Activated B cell treated with CpG ODN at 0.5 μM for 24 hours (primary cell): ENCODE results near the gene NRXN3. TPM values are rescaled to one million over a fixed set of nuclear protein-coding genes. Genes with fewer than 3 reads are reported as not detected.

Source experiments
- ATAC-seq: fragments of 200-7000 bp; cut with Tn5 transposase; one replicate; pipeline ENCODE4 v1.10.0; 2021; ENCODE audit warnings: low read depth, mild to moderate bottlenecking, moderate library complexity
- CTCF ChIA-PET: fragments of 350-600 bp; sonication (Branson Sonifier 250); formaldehyde crosslinking; loops from one replicate; lab custom pipeline; 2021; ENCODE audit warnings: antibody characterized with exemption; lab: Charles Lee
- POLR2A ChIA-PET: fragments of 350-600 bp; sonication (Branson Sonifier 250); formaldehyde crosslinking; loops from one replicate; lab custom pipeline; 2021; ENCODE audit warnings: antibody characterized with exemption; lab: Charles Lee
- DNase-seq: peaks from one replicate; pipeline ENCODE4 v3.0.0; 2022
- H3K27ac Mint-ChIP-seq: one replicate; pipeline ENCODE4 v1.8.0; 2020; ENCODE audit warnings: mixed read lengths
- H3K27me3 Mint-ChIP-seq: one replicate; pipeline ENCODE4 v1.8.0; 2021; ENCODE audit warnings: mixed read lengths
- H3K36me3 Mint-ChIP-seq: one replicate; pipeline ENCODE4 v1.8.0; 2021; ENCODE audit warnings: low read depth, mixed read lengths
- H3K4me1 Mint-ChIP-seq: one replicate; pipeline ENCODE4 v1.8.0; 2021; ENCODE audit warnings: mixed read lengths
- H3K4me3 Mint-ChIP-seq: one replicate; pipeline ENCODE4 v1.8.0; 2020; ENCODE audit warnings: mild to moderate bottlenecking, mixed read lengths
- H3K9me3 Mint-ChIP-seq: one replicate; pipeline ENCODE4 v1.8.0; 2020; ENCODE audit warnings: mixed read lengths
- intact Hi-C: fragments of 100-400 bp; cut with micrococcal nuclease; formaldehyde crosslinking; loops from one replicate; pipeline ENCODE4 v1.15.1; 2024
- total RNA-seq: library from RNA; stranded (reverse); gene quantifications from 2 replicates; pipeline ENCODE4 v1.2.3, GENCODE V29; 2022
- TF ChIP-seq, protein P1 (sequence below): fragments of 200-600 bp; IDR thresholded peaks from one replicate; pipeline ENCODE4 v1.8.0; 2022; ENCODE audit warnings: antibody characterized with exemption, mild to moderate bottlenecking

Gene NRXN3
- total RNA-seq, 1 donor from 2014 or later = not detected

DNA sequence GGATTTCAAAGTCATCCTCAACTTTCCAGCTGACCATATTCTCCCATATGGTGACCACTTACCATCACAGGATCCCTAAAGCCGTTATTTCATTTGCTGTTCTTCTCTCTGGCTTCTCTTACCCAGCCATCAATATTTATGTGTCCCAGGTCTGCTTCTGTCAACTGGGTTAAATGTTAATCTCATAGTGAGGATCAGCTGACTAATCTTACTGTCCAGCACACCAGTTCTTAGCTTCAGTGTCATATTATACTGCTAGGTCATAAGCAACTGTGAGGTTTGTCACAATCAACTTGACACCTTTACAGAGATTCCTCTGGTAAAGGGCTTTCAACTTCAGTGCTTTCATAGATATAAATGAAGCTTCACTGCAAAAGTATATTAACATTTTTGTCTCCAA, 1746.7 kb downstream of the NRXN3 start:
- intact Hi-C loops = no loop called here
- TF ChIP-seq, protein P1, sequence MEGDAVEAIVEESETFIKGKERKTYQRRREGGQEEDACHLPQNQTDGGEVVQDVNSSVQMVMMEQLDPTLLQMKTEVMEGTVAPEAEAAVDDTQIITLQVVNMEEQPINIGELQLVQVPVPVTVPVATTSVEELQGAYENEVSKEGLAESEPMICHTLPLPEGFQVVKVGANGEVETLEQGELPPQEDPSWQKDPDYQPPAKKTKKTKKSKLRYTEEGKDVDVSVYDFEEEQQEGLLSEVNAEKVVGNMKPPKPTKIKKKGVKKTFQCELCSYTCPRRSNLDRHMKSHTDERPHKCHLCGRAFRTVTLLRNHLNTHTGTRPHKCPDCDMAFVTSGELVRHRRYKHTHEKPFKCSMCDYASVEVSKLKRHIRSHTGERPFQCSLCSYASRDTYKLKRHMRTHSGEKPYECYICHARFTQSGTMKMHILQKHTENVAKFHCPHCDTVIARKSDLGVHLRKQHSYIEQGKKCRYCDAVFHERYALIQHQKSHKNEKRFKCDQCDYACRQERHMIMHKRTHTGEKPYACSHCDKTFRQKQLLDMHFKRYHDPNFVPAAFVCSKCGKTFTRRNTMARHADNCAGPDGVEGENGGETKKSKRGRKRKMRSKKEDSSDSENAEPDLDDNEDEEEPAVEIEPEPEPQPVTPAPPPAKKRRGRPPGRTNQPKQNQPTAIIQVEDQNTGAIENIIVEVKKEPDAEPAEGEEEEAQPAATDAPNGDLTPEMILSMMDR = no peak
- ATAC-seq = no peak
- no peak overlapping the region for H3K4me3 Mint-ChIP-seq
- no peak for DNase-seq
- no peaks in the 10 kb centered on the region for H3K36me3 Mint-ChIP-seq
- POLR2A ChIA-PET = no interaction called here
- peaks cover 9% of the 10 kb centered on the region for H3K9me3 Mint-ChIP-seq
- no peaks in the 10 kb centered on the region for H3K4me1 Mint-ChIP-seq
- no peaks in the 10 kb centered on the region for H3K27me3 Mint-ChIP-seq
- CTCF ChIA-PET = no interaction called here
- no peak overlapping the region for H3K27ac Mint-ChIP-seq
